HG03196 (cell line): Measurements from ENCODE around the gene P2RY2.
"Not testable (repeated sequence)": the region's sequence is repeated elsewhere in the genome, so short reads cannot be mapped to it uniquely, and the experiment has no call there.

ENCODE experiments used
- ATAC-seq: cut with Tn5 transposase; IDR thresholded peaks from one replicate; pipeline ENCODE4 v1.9.1; 2021; ENCODE audit not compliant: unreplicated experiment

P2RY2 gene

GRCh38 chr11:73265853-73266645, 48.0 kb downstream of the P2RY2 start:
- no peak for ATAC-seq

DNA sequence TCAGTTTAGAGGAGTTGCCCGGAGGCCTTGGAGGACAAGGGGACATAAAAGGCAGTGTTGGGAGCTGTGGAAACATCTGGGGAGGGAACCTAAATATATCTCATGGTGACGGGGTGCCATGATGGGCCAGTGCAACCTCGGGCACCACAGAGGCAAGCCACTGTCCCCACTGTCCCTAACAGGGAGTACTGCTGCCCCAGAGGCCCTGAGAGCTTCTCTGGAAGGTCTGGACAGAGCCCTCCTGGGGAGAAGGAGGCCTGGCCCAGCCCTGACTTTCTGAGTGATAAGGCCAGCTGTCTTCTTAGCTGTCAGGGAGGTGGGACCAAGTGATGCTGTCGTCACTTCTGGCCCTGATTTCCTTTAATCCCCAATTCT, 48.6 kb downstream of the P2RY2 start:
- ATAC-seq = no peak

GRCh38 chr11:73267122-73267846, 49.2 kb downstream of the P2RY2 start:
- no peak for ATAC-seq

GRCh38 chr11:73267906-73268540, 49.9 kb downstream of the P2RY2 start:
- ATAC-seq = no peak

DNA sequence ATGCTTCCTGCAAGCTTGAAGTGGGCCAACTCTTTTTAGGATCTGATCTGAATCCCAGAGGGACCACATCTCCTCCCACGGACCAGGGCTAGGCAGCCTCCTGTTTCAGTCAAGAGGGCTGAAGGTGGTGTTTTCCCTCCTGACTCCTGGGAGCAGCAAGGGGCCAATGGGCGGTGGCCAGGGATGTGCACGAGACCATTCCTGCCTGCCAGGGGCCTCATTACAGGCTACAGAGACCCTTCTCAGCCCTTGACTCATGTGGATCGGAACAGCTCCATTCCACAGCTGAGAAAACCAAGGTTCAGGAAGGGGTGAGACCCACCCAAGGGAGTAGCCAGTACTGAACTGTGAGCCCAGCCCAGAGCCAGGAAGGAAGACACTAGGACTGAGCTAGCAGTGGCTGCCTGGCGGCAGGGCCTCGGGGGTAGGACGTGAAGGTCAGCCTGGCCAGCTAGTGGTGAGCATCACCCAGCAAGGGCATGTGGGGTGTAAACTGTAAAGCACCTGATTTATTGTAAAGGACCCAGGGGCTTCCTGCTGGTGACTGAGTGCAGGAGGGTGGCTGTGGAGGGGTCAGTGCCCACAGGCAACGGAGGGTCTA, 50.7 kb downstream of the P2RY2 start:
- no peak for ATAC-seq

GRCh38 chr11:73269459-73270015, 51.5 kb downstream of the P2RY2 start:
- no peak for ATAC-seq

- no peak for ATAC-seq
Observed at GRCh38 chr11:73270016-73270854, 52.2 kb downstream of the P2RY2 start.

DNA sequence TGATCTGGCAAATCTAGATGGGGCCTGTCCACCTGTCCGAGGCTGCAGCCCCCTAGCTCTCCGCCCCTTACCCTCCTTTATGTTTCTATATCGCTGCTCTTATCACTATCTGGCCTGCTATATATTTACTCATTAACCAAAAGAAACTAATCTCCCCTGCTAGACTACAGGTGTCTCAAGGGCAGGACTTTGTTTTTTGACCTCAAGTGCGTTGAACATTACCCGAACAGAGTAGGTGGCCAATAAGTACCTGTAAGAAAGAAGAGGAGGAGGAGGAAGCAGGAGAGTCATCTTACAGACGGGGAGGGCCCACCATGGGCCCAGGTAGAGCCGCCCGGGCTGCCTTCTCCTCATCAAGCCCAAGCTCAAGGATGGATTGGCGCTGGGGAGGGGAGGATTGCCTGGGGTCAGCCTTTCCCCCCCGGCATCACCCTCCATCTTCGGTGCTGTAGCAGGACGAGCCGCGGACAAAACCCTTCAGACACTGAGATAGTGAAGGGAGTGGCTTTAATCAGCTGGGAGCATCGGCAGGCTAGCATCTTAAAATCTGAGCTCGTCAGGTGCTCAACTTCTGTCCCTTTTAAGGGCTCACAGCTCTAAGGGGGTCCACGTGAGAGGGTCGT, 52.9 kb downstream of the P2RY2 start:
- no peak for ATAC-seq

DNA sequence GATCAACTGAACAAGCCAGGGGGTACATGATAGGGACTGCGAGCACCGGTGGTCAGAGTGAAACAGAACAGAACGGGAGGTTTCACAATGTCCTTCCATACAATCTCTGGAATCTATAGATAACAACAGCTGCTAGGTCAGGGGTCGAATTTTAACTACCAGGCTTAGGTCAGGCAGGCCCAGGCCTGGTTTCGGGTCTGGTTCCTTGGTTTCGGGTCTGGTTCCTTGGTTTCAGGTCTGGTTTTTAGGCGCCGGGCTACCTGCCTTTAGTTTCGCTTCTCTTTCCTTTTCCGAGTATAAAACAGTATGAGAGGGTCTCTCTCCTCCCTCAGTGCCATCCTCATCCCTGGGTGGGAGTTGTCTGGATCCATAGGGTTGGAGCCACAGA, 53.4 kb downstream of the P2RY2 start:
- ATAC-seq = not testable (repeated sequence)

DNA sequence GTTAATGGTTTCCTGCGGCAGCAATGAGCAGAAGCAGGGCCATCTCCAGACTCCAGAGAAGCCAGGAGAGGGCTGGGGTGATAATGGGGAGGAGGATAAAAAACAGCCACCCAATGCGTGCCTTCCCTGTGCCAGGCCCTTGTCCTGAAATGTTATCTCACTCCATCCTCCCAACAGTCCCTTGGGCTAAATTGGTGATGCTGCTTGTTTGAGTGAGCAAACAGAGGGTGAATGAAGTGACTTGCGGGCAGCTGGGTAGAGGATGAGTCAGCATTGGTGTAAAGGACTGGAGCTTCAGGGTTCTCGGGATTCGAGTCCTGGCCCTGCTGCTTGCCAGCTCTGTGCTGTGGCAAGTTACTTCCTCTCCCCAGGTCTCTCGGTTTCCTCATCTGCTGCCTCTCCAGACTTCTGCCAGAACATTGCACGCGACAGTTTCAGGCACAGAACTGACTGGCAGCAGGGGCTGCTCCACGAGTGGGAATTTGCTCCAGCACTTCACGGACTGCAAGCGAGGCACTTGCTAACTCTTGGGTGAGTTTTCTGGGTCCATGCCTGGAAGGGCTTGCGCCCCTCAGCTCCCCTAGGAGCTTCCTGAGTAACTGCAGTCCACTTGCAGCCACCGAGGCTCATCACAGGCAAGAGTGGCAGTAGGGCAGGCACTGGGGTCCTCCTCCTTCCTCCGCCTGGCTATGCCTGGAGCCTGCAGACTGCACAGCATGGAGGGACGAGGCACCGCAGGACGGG, 54.0 kb downstream of the P2RY2 start, which contains the start of gene P2RY6:
Gene P2RY6 (plus strand): TSS at position 403 of the 744 bp plus-strand sequence. CDS start 24,181 bp downstream, outside the sequence.
- no peak for ATAC-seq

- no peak for ATAC-seq
Observed at GRCh38 chr11:73272680-73273038, 54.6 kb downstream of the P2RY2 start.

- no peak for ATAC-seq
Observed at GRCh38 chr11:73273222-73273895, 55.3 kb downstream of the P2RY2 start.

GRCh38 chr11:73274191-73274590, 56.1 kb downstream of the P2RY2 start:
- ATAC-seq = not testable (repeated sequence)

DNA sequence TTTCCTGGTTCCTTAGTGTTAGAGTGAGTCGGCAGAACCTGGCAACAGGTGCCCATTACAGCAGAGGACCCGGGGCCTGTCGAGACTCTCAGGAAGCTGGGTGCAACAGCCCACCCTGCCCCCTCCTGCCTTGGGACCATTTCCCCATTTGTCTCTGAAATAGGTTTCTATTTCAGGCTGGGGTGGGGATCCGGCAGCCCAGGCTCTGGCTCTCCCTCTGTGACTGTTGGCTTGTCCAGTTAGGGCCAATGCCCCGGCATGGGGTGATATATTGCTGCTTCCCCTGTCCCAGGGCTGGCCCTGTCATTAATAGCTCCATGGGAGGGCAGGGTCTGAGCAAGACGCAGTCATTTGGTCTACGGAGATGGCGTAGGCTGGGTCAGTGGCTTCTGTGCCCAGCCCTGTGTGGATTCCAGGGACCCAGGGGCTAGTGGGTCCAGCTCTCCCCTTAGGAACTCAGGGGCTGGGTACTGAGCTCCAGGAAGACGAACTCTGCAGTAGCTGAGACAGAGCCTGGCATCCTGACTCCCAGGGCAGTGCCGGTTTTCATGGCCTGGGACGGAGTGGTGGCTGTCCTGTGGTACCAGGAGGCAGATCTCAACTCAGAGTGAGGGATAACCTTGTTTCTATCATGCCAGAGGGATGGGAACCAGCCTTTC, 56.8 kb downstream of the P2RY2 start:
- ATAC-seq = no peak

GRCh38 chr11:73275381-73275750, 57.3 kb downstream of the P2RY2 start:
- no peak for ATAC-seq

- ATAC-seq = no peak
Observed at GRCh38 chr11:73277467-73277866, 59.4 kb downstream of the P2RY2 start.

- no peak for ATAC-seq
Observed at GRCh38 chr11:73280626-73281025, 62.5 kb downstream of the P2RY2 start.

DNA sequence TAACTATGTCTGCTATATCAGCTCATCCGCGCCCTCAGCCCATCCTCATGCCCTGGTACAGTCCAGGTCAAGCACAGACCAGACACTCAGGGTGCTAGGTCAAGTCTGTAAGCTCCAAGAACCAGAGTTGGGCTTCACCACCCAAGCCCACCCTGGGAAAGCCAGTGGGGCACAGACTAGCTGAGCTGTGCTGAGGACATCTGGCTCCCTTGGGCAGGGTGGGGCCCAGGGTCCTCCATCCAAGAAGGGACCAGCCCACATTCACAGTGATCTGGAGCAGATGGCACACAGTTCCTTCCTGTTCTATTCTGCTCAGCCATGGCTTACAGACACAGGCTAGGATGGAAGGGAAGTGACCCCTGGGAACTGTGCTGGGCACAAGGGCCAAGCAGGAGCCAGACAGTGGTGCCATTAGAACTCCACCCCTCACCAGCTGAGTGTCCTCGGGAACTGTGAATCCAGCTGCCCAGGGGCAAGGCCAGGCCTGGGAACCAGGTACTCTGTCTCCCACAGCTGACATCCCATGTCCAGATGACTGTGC, 63.2 kb downstream of the P2RY2 start:
- no peak for ATAC-seq
